DND-41 (cell line): ENCODE results near the gene NTN5.

ENCODE experiments used
- EZH2 ChIP-seq: IDR thresholded peaks from 3 replicates; pipeline ENCODE4 v1.6.1; 2012; ENCODE audit warnings: borderline replicate concordance, low read depth, mild to moderate bottlenecking, moderate library complexity, low read length, inconsistent platforms; ENCODE audit not compliant: severe bottlenecking
- TF ChIP-seq, protein P1 (sequence below): IDR thresholded peaks from 2 replicates; pipeline ENCODE4 v1.5.1; 2012; ENCODE audit warnings: borderline replicate concordance, low read length, moderate library complexity, mild to moderate bottlenecking; ENCODE audit not compliant: poor library complexity, severe bottlenecking; ENCODE audit errors: extremely low read depth

- TF ChIP-seq, protein P1, sequence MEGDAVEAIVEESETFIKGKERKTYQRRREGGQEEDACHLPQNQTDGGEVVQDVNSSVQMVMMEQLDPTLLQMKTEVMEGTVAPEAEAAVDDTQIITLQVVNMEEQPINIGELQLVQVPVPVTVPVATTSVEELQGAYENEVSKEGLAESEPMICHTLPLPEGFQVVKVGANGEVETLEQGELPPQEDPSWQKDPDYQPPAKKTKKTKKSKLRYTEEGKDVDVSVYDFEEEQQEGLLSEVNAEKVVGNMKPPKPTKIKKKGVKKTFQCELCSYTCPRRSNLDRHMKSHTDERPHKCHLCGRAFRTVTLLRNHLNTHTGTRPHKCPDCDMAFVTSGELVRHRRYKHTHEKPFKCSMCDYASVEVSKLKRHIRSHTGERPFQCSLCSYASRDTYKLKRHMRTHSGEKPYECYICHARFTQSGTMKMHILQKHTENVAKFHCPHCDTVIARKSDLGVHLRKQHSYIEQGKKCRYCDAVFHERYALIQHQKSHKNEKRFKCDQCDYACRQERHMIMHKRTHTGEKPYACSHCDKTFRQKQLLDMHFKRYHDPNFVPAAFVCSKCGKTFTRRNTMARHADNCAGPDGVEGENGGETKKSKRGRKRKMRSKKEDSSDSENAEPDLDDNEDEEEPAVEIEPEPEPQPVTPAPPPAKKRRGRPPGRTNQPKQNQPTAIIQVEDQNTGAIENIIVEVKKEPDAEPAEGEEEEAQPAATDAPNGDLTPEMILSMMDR: no peak
- no peak for TF ChIP-seq EZH2
These were observed 7.8 kb upstream of the NTN5 start for GRCh38 chr19:48680436-48681126.
